DMS53 (cell line): ENCODE data around the gene LIN9.

Experiments
- DNase-seq: peaks from one replicate; lab custom pipeline; 2025; lab: John Stamatoyannopoulos, UW

LIN9 gene

GRCh38 chr1:226320930-226321329, 12.0 kb upstream of the LIN9 start:
- DNase-seq = no peak

- no peak for DNase-seq
Observed at GRCh38 chr1:226318471-226318870, 9.5 kb upstream of the LIN9 start.

GRCh38 chr1:226314055-226314454, 5.1 kb upstream of the LIN9 start:
- no peak for DNase-seq

GRCh38 chr1:226312065-226312464, 3.1 kb upstream of the LIN9 start:
- DNase-seq = no peak

GRCh38 chr1:226311376-226311775, 2.4 kb upstream of the LIN9 start:
- DNase-seq = no peak

GRCh38 chr1:226310637-226311195, 1.8 kb upstream of the LIN9 start:
- peak; percentile 18 for DNase-seq

- no peak for DNase-seq
Observed at GRCh38 chr1:226310245-226310540, 1.2 kb upstream of the LIN9 start.

GRCh38 chr1:226309398-226310244, 657 bp upstream of the LIN9 start:
- peak; percentile 72 for DNase-seq

GRCh38 chr1:226308166-226308722, 720 bp downstream of the LIN9 start:
- peak; percentile 74 for DNase-seq

- DNase-seq = no peak
Observed at GRCh38 chr1:226306425-226306824, 2.5 kb downstream of the LIN9 start.

- DNase-seq = no peak
Observed at GRCh38 chr1:226305184-226305583, 3.8 kb downstream of the LIN9 start.

- no peak for DNase-seq
Observed at GRCh38 chr1:226304291-226304955, 4.5 kb downstream of the LIN9 start.

- DNase-seq = no peak
Observed at GRCh38 chr1:226302731-226303130, 6.2 kb downstream of the LIN9 start.

GRCh38 chr1:226296911-226297310, 12.1 kb downstream of the LIN9 start:
- no peak for DNase-seq

- DNase-seq = no peak
Observed at GRCh38 chr1:226293553-226293920, 15.4 kb downstream of the LIN9 start.

GRCh38 chr1:226292874-226293552, 16.0 kb downstream of the LIN9 start:
- DNase-seq = no peak

- DNase-seq = no peak
Observed at GRCh38 chr1:226287587-226287986, 21.4 kb downstream of the LIN9 start.

- no peak for DNase-seq
Observed at GRCh38 chr1:226281058-226281457, 27.9 kb downstream of the LIN9 start.

- no peak for DNase-seq
Observed at GRCh38 chr1:226279498-226279897, 29.5 kb downstream of the LIN9 start.

GRCh38 chr1:226277897-226278296, 31.1 kb downstream of the LIN9 start:
- no peak for DNase-seq

- no peak for DNase-seq
Observed at GRCh38 chr1:226276987-226277386, 32.0 kb downstream of the LIN9 start.

- DNase-seq = no peak
Observed at GRCh38 chr1:226276077-226276682, 32.8 kb downstream of the LIN9 start.
